T-helper 22 cell (primary cell): ENCODE results near the gene PLCB4.

Experiments
- DNase-seq: peaks from one replicate; pipeline ENCODE4 v3.0.0-alpha.2; 2020; ENCODE audit warnings: low read depth

The PLCB4 gene

DNA sequence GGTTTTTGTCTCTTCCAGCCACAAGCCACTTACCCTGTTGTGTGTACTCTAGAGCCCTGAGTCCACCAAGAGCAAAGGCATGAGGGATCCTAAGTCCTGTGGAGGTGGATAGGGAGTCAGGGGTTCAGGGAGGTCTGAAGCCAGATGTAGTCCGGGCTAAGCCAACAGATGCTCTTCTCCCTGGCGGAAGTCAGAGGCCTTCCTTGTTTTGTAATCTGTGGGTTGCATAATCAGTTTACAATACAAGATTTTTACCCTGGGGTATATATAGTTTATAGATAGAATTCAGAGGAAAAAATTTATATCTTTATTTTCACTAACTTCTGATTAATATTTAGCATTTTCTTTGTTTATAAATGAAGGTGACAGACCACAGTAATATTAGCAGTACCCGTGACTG, 454.7 kb downstream of the PLCB4 start:
- no peak for DNase-seq
